Measurements from ENCODE around the gene ZAR1L.
A peak's percentile ranks its signal among the peaks of the same experiment; 100 is the strongest.
"Not testable (repeated sequence)": the region's sequence is repeated elsewhere in the genome, so short reads cannot be mapped to it uniquely, and the experiment has no call there.

Gene ZAR1L, protein sequence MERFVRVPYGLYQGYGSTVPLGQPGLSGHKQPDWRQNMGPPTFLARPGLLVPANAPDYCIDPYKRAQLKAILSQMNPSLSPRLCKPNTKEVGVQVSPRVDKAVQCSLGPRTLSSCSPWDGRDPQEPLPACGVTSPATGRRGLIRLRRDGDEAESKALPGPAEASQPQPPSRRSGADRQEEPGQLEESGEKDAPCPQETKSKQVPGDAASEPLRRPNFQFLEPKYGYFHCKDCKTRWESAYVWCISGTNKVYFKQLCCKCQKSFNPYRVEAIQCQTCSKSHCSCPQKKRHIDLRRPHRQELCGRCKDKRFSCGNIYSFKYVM

DNA sequence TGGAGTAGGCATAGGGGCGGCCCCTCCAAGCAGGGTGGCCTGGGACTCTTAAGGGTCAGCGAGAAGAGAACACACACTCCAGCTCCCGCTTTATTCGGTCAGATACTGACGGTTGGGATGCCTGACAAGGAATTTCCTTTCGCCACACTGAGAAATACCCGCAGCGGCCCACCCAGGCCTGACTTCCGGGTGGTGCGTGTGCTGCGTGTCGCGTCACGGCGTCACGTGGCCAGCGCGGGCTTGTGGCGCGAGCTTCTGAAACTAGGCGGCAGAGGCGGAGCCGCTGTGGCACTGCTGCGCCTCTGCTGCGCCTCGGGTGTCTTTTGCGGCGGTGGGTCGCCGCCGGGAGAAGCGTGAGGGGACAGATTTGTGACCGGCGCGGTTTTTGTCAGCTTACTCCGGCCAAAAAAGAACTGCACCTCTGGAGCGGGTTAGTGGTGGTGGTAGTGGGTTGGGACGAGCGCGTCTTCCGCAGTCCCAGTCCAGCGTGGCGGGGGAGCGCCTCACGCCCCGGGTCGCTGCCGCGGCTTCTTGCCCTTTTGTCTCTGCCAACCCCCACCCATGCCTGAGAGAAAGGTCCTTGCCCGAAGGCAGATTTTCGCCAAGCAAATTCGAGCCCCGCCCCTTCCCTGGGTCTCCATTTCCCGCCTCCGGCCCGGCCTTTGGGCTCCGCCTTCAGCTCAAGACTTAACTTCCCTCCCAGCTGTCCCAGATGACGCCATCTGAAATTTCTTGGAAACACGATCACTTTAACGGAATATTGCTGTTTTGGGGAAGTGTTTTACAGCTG is at the start of gene ZAR1L, which contains the start of gene BRCA2:
ZAR1L (minus strand) TSS at position 126 of the 790 bp plus-strand sequence. CDS start 3,438 bp downstream, outside the sequence.
BRCA2 (plus strand) TSS at position 271 of the 790 bp plus-strand sequence. CDS start 953 bp downstream, outside the sequence.
- peak; percentile 90 for DNase-seq

DNA sequence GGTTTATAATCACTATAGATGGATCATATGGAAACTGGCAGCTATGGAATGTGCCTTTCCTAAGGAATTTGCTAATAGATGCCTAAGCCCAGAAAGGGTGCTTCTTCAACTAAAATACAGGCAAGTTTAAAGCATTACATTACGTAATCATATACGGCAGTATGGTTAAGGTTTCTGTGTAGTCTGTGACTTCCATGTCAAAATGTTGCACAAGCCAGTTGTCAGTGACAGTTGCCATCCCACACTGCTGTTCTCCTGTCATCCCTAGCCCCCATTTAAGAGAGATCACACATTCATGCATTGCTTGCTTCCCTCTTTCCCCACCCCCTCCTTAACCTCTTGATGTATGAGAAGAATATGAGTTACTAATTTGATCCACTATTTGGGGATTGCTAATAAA is 47.4 kb upstream of the ZAR1L start:
- DNase-seq, result no peak

- not testable (repeated sequence) for DNase-seq
Observed at GRCh38 chr13:32355935-32356334, 40.8 kb upstream of the ZAR1L start.

DNA sequence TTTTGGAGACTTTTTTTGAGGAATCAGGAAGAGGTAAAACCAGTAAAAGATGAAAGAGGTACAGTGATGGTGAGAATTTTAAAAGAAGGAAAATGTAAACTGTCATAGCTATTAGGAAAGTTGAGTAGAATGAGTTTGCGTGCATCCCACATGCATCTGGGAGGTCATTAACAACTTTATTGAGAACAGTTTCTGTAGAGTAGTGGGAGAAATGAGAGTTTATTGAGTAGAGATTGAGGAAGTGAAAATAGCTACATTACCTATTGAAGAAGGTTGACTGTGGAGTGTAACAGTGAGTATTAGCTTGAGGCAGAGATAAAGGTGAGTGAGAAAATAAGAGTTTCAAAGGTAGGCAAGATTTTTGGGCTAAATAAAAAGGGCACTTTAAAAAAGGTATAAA is 38.9 kb upstream of the ZAR1L start:
- no peak for DNase-seq

DNA sequence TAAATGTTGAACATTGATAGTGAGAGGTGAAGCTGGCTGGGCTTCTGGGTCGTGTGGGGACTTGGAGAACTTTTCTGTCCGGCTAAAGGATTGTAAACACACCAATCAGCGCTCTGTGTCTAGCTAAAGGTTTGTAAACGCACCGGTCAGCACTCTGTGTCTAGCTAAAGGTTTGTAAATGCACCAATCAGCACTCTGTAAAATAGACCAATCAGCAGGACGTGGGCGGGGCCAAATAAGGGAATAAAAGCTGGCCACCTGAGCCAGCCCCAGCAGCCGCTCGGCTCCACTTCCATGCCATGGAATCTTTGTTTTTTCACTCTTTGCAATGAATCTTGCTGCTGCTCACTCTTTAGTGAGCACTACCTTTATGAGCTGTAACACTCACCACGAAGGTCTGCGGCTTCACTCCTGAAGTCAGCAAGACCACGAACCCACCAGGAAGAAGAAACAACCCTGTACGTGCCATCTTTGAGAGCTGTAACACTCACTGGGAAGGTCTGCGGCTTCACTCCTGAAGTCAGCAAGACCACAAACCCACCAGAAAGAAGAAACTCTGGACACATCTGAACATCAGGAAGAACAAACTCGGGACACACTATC is 35.8 kb upstream of the ZAR1L start:
- DNase-seq, result not testable (repeated sequence)

- DNase-seq, result no peak
Observed at GRCh38 chr13:32347651-32348050, 32.5 kb upstream of the ZAR1L start.

- no peak for DNase-seq
Observed at GRCh38 chr13:32340914-32341313, 25.8 kb upstream of the ZAR1L start.

GRCh38 chr13:32334671-32335070 is 19.5 kb upstream of the ZAR1L start:
- no peak for DNase-seq

GRCh38 chr13:32330441-32330840 is 15.3 kb upstream of the ZAR1L start:
- no peak for DNase-seq

DNA sequence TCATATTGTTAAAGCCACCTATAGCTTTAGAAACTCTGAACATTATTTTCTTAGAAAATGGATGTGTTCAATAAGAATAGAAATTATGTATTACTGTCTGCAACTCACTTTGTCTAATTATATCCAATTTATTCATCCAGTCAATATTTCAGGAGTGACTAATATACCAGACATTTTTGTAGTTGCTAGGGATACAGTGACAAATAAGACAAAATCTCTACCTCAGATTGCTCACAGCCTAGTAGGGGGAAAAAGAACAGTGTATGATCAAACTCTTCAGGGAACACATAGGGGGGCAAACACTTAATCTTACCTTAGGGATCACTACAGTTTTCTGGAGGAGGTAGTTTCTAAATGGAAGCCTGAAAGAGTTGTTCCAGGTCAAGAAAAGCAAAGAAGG is 8.7 kb upstream of the ZAR1L start:
- DNase-seq, result no peak

- DNase-seq, result no peak
Observed at GRCh38 chr13:32320528-32320927, 5.4 kb upstream of the ZAR1L start.

- no peak for DNase-seq
Observed at GRCh38 chr13:32317716-32318465, 2.7 kb upstream of the ZAR1L start.

DNA sequence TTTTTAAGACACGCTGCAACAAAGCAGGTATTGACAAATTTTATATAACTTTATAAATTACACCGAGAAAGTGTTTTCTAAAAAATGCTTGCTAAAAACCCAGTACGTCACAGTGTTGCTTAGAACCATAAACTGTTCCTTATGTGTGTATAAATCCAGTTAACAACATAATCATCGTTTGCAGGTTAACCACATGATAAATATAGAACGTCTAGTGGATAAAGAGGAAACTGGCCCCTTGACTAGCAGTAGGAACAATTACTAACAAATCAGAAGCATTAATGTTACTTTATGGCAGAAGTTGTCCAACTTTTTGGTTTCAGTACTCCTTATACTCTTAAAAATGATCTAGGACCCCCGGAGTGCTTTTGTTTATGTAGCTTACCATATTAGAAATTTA is 1.3 kb upstream of the ZAR1L start:
- no peak for DNase-seq

DNA sequence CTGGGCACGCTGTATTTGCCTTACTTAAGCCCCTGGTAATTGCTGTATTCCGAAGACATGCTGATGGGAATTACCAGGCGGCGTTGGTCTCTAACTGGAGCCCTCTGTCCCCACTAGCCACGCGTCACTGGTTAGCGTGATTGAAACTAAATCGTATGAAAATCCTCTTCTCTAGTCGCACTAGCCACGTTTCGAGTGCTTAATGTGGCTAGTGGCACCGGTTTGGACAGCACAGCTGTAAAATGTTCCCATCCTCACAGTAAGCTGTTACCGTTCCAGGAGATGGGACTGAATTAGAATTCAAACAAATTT is 821 bp upstream of the ZAR1L start:
- no peak for DNase-seq

DNA sequence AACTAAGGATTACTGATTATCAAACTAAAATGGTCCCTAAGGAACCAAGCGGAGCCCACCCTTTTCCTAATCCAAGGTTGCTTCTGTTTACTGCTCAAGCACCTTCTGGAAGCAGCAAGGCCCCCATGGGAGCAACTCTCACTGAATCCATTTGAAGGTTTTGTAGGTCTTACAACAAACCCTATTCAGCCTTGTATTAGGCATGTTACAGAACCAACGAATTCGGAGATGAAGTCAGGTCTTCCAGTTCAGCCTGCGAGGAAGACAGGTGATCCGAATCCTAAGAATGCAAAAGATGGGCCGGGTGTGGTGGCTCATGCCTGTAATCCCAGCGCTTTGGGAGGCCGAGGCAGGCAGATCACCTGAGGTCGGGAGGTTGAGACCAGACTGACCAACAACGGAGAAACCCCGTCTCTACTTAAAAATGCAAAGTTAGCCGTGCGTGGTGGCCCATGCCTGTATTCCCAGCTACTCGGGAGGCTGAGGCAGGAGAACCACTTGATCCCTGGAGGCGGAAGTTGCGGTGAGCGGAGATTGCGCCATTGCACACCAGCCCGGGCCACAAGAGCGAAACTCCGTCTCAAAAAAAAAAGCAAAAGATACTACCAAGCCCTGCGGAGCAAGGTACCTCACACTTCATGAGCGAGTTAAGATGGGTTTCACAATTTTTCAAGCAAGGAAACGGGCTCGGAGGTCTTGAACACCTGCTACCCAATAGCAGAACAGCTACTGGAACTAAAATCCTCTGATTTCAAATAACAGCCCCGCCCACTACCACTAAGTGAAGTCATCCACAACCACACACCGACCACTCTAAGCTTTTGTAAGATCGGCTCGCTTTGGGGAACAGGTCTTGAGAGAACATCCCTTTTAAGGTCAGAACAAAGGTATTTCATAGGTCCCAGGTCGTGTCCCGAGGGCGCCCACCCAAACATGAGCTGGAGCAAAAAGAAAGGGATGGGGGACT is 609 bp downstream of the ZAR1L start:
- DNase-seq, result peak; percentile 75

- DNase-seq, result no peak
Observed at GRCh38 chr13:32311188-32311897, 3.8 kb downstream of the ZAR1L start.

GRCh38 chr13:32310134-32310706 is 4.9 kb downstream of the ZAR1L start:
- no peak for DNase-seq

GRCh38 chr13:32309312-32310133 is 5.6 kb downstream of the ZAR1L start:
- DNase-seq, result no peak

GRCh38 chr13:32305646-32306045 is 9.5 kb downstream of the ZAR1L start:
- DNase-seq, result no peak

DNA sequence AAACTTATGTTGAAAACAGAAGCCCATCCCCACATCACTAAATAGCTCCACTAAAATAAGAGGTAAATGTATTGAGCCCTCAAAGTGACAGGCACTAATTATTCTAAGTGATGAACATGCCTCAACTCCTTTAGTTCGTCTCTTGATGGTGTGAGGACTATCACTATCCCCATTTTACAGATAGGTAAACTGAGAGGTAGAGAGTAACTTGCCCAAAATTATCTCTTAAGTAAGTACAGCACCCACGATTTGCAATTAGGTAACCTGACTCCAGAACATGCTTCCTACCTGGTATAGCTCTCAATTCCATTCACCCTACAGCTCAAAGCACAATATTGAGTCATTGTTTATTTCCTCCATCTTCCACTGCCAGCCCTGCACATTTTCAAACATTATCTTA is 12.7 kb downstream of the ZAR1L start:
- DNase-seq, result no peak
